ENCODE measurements around the gene STARD3. TPM values are rescaled to one million over a fixed set of nuclear protein-coding genes. Genes with fewer than 3 reads are reported as not detected.

STARD3 gene
- total RNA-seq, 6 donors from 2014 or later, result 27.5 to 315 (median 84.1) TPM

DNA sequence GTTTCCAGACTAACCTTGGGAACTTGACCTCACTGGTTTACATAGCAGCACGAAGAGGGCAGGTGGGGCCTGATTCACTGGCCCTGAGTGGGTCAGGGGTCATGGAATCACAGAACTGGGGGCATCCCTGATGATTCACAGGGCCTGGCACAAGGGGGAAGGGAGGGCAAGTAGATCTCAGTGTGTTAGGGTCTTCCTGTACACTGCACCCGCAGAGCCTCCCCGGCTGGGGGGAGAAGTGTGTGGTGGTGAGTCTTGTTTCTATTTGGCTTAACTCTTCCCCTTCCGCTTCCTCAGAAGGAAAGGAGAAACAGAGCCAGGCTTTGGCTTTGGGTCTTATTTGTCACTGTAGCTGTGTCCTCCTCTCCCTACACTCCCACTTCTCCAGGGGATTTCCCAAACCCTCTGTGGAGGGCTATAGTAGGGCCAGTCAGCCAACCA lies 3.7 kb downstream of the STARD3 start:
- TF ChIP-seq POLR2AphosphoS5 (IDR thresholded peaks at IDR 0.05) (no peak), CTCF (IDR thresholded peaks at IDR 0.05) (no peak), POLR2A (IDR thresholded peaks at IDR 0.05) (no peak), EP300 (IDR thresholded peaks at IDR 0.05) (no peak)
- Histone ChIP-seq H3K36me3 (no peaks in the 10 kb centered on the region), H3K4me3 (peak overlapping the region in 1 of 4 donors; percentile 2), H3K4me1 (peaks cover 64 to 89% (median 72%) of the 10 kb centered on the region in 4 donors), H3K9me3 (no peaks in the 10 kb centered on the region), H3K27me3 (no peaks in the 10 kb centered on the region), H3K27ac (peak overlapping the region in 2 of 4 donors; percentile 16 to 46)
- WGBS, 2 donors, result 25% methylated on average over 2 to 4 of the region's 4 CpGs
- ATAC-seq (ENCODE audit: low FRiP score in 2 of 2) (no peak), DNase-seq (no peak)

DNA sequence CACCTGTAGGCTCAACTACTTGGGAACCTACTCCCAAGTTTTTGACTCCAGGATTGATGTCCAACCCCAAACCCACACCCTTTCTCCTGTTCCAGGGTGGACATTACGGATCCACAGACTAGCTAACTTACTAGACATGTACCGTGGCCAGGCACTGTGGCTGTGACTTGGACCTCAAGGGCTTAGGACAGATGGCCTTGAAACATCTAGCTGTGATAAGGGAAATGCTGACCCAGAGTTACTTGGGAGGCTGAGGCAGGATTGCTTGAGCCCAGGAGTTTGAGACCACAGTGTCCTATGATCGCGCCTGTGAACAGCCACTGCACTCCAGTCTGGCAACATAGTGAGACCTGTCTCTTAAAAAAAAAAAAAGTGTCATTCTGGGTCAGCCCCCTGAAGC lies 4.2 kb downstream of the STARD3 start:
- H3K27me3 ChIP-seq, result no peaks in the 10 kb centered on the region
- WGBS, 2 donors, result 94 to 100% methylated on average over 4 of the region's 4 CpGs
- no peaks in the 10 kb centered on the region for H3K36me3 ChIP-seq
- DNase-seq (no peak), ATAC-seq (ENCODE audit: low FRiP score in 2 of 2) (no peak)
- H3K4me1 ChIP-seq, result peaks cover 64 to 84% (median 70%) of the 10 kb centered on the region in 4 donors
- H3K9me3 ChIP-seq, result no peaks in the 10 kb centered on the region
- no peak overlapping the region for H3K4me3 ChIP-seq
- H3K27ac ChIP-seq, result peak overlapping the region in 1 of 4 donors; percentile 46
- TF ChIP-seq POLR2A (IDR thresholded peaks at IDR 0.05) (no peak), EP300 (IDR thresholded peaks at IDR 0.05) (no peak), CTCF (IDR thresholded peaks at IDR 0.05) (no peak), POLR2AphosphoS5 (IDR thresholded peaks at IDR 0.05) (no peak)

DNA sequence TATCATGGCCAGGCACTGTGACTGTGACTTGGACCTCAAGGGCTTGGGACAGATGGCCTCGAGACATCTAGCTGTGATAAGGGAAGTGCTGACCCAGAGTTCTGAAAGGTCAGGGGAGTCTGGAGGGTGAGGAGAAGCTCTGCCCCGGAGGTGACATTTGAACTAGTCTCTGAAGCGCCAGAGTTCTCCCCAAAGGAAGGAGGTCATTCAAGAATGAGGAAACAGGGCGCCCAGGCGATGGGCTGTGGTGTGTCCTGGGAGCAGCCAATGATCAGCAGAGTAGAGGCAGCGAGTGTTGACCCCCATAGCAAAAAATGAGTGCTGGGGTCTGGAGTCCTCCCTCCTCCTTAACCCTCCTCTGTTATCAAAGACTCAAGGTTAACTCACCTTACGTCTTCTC lies 4.9 kb downstream of the STARD3 start:
- no peak overlapping the region for H3K4me3 ChIP-seq
- H3K4me1 ChIP-seq, result peaks cover 57 to 76% (median 63%) of the 10 kb centered on the region in 4 donors
- TF ChIP-seq EP300 (IDR thresholded peaks at IDR 0.05), result no peak
- no peak for TF ChIP-seq POLR2A (IDR thresholded peaks at IDR 0.05)
- TF ChIP-seq CTCF (IDR thresholded peaks at IDR 0.05), result no peak
- no peak for TF ChIP-seq POLR2AphosphoS5 (IDR thresholded peaks at IDR 0.05)
- DNase-seq (no peak), ATAC-seq (ENCODE audit: low FRiP score in 2 of 2) (no peak)
- no peaks in the 10 kb centered on the region for H3K27me3 ChIP-seq
- H3K27ac ChIP-seq, result peak overlapping the region in 2 of 4 donors; percentile 5 to 46
- 58 to 74% methylated on average over 7 of the region's 7 CpGs for WGBS, 2 donors
- H3K9me3 ChIP-seq, result no peaks in the 10 kb centered on the region
- H3K36me3 ChIP-seq, result no peaks in the 10 kb centered on the region

DNA sequence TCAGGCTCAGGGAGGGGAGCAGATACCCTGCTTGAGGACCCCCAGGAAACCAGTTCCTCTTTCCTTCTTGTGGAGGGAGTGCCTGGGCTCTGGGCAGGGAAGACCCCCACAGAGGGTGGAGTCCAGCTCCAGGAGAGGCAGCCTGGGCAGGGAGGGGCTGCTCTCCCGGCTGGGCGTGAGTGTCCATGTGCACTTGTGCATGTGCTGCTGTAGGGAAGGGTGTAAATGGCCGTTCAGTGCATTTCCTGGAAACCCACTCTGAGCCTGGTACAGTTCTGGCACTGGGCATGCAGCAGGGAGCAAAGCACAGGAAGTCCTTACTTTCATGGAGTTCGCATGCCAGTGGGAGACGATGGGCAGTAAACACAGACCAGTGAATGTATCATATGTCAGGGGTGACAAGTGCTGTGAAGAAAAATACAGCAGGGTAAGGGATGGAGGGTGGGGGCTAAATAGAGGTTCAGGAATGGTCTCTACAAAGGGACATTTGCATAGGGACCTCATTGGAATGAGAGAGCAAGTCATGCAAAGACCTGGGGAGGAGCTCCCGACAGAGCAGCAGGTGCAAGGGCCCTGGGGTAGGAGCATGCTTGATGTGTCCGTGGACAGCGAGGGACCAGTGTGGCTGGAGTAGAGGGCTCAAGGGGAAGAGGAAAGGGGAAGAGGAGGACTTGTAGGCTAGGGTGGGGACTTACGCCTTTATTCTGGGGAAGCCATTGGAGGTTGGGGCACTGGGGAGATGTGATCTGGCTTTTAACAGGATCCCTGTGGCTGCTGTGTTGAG lies 5.5 kb downstream of the STARD3 start:
- DNase-seq, result no peak
- ATAC-seq (ENCODE audit: low FRiP score in 2 of 2), result peak; percentile 4 to 14
- no peak overlapping the region for H3K4me3 ChIP-seq
- peaks cover 57 to 79% (median 63%) of the 10 kb centered on the region in 4 donors for H3K4me1 ChIP-seq
- H3K27ac ChIP-seq, result peak overlapping the region in 2 of 4 donors; percentile 5 to 46
- TF ChIP-seq POLR2AphosphoS5 (IDR thresholded peaks at IDR 0.05) (no peak), CTCF (IDR thresholded peaks at IDR 0.05) (no peak), EP300 (IDR thresholded peaks at IDR 0.05) (no peak), POLR2A (IDR thresholded peaks at IDR 0.05) (no peak)
- H3K27me3 ChIP-seq, result no peaks in the 10 kb centered on the region
- peaks cover 0 to 2% (median 0%) of the 10 kb centered on the region in 4 donors for H3K36me3 ChIP-seq
- no peaks in the 10 kb centered on the region for H3K9me3 ChIP-seq
- WGBS, 2 donors, result 71 to 73% methylated on average over 9 of the region's 9 CpGs

All from upper lobe of left lung (tissue), 6 donors.